H9 (cell line): ENCODE results near the gene CAMSAP2. TPM values are rescaled to one million over a fixed set of nuclear protein-coding genes. Genes with fewer than 3 reads are reported as not detected.

Source experiments
- DNase-seq: peaks from one replicate; pipeline ENCODE4 v3.0.0-alpha.2; 2017
- H2AFZ ChIP-seq: one replicate; pipeline ENCODE4 v1.6.1; 2013; ENCODE audit warnings: mild to moderate bottlenecking, low read length, control low read depth, moderate library complexity
- H2AK5ac ChIP-seq: 2 replicates; pipeline ENCODE4 v1.6.1; 2013; ENCODE audit warnings: low read length, control low read depth, mixed read lengths; ENCODE audit not compliant: insufficient read length
- H2BK120ac ChIP-seq: one replicate; pipeline ENCODE4 v1.6.1; 2013; ENCODE audit warnings: low read depth, mild to moderate bottlenecking, low read length, control low read depth, inconsistent platforms; ENCODE audit not compliant: poor library complexity, severe bottlenecking
- H2BK12ac ChIP-seq: 2 replicates; pipeline ENCODE4 v1.6.1; 2013; ENCODE audit warnings: low read length, control low read depth, mixed read lengths, low read depth; ENCODE audit not compliant: insufficient read length
- H2BK15ac ChIP-seq: 2 replicates; pipeline ENCODE4 v1.6.1; 2013; ENCODE audit warnings: low read depth, low read length, control low read depth
- H2BK20ac ChIP-seq: one replicate; pipeline ENCODE4 v1.6.1; 2013; ENCODE audit warnings: low read depth, mild to moderate bottlenecking, low read length, control low read depth, inconsistent platforms; ENCODE audit not compliant: poor library complexity, severe bottlenecking
- H2BK5ac ChIP-seq: 2 replicates; pipeline ENCODE4 v1.6.1; 2013; ENCODE audit warnings: low read length, control low read depth, mixed read lengths; ENCODE audit not compliant: insufficient read length
- H3K14ac ChIP-seq: 2 replicates; pipeline ENCODE4 v1.6.1; 2013; ENCODE audit warnings: low read length, control low read depth; ENCODE audit not compliant: insufficient read depth
- H3K18ac ChIP-seq: 2 replicates; pipeline ENCODE4 v1.6.1; 2013; ENCODE audit warnings: low read depth, mild to moderate bottlenecking, mixed read lengths, low read length, control low read depth; ENCODE audit not compliant: insufficient read length
- H3K23ac ChIP-seq: 2 replicates; pipeline ENCODE4 v1.6.1; 2013; ENCODE audit warnings: low read length, control low read depth, mixed read lengths, low read depth; ENCODE audit not compliant: insufficient read length
- H3K23me2 ChIP-seq: 2 replicates; pipeline ENCODE4 v1.6.1; 2013; ENCODE audit warnings: low read depth, mild to moderate bottlenecking, mixed read lengths, low read length, control low read depth; ENCODE audit not compliant: insufficient read length, poor library complexity, severe bottlenecking
- H3K27ac ChIP-seq: 2 replicates; pipeline ENCODE4 v1.5.1; 2013; ENCODE audit warnings: low read length, control low read depth, mixed read lengths, low read depth; ENCODE audit not compliant: insufficient read length
- H3K27me3 ChIP-seq: 2 replicates; pipeline ENCODE4 v1.6.1; 2013; ENCODE audit warnings: low read length, control low read depth, inconsistent platforms; ENCODE audit not compliant: insufficient read depth
- H3K4ac ChIP-seq: 2 replicates; pipeline ENCODE4 v1.6.1; 2013; ENCODE audit warnings: low read depth, mild to moderate bottlenecking, control low read depth, inconsistent platforms, low read length, moderate library complexity
- H3K4me1 ChIP-seq: 2 replicates; pipeline ENCODE4 v1.6.1; 2013; ENCODE audit warnings: low read length, control low read depth, inconsistent platforms; ENCODE audit not compliant: insufficient read depth
- H3K4me2 ChIP-seq: 2 replicates; pipeline ENCODE4 v1.6.1; 2013; ENCODE audit warnings: low read length, control low read depth, mixed read lengths; ENCODE audit not compliant: insufficient read length, insufficient read depth
- H3K56ac ChIP-seq: 2 replicates; pipeline ENCODE4 v1.6.1; 2013; ENCODE audit warnings: low read depth, mild to moderate bottlenecking, mixed read lengths, low read length, control low read depth; ENCODE audit not compliant: insufficient read length
- H3K79me1 ChIP-seq: 2 replicates; pipeline ENCODE4 v1.6.1; 2013; ENCODE audit warnings: low read depth, mild to moderate bottlenecking, moderate library complexity, low read length, control low read depth, inconsistent platforms; ENCODE audit not compliant: insufficient read depth, poor library complexity, severe bottlenecking
- H3K79me2 ChIP-seq: 2 replicates; pipeline ENCODE4 v1.6.1; 2013; ENCODE audit warnings: low read length, control low read depth, inconsistent platforms; ENCODE audit not compliant: insufficient read depth
- H3K9ac ChIP-seq: 2 replicates; pipeline ENCODE4 v1.6.1; 2013; ENCODE audit warnings: low read length, control low read depth, mixed read lengths; ENCODE audit not compliant: insufficient read length; ENCODE audit errors: extremely low read depth
- H3K9me3 ChIP-seq: one replicate; pipeline ENCODE4 v1.6.1; 2013; ENCODE audit warnings: low read depth, low read length, inconsistent platforms; ENCODE audit not compliant: control insufficient read depth
- H3T11ph ChIP-seq: one replicate; pipeline ENCODE4 v1.6.1; 2013; ENCODE audit warnings: mild to moderate bottlenecking, low read length, control low read depth, inconsistent platforms
- H4K20me1 ChIP-seq: one replicate; pipeline ENCODE4 v1.6.1; 2013; ENCODE audit not compliant: control insufficient read depth, insufficient read length, insufficient read depth
- H4K5ac ChIP-seq: 2 replicates; pipeline ENCODE4 v1.6.1; 2013; ENCODE audit warnings: low read depth, mild to moderate bottlenecking, mixed read lengths, low read length, control low read depth; ENCODE audit not compliant: insufficient read length
- H4K8ac ChIP-seq: replicated peaks from 2 replicates; pipeline ENCODE4 v1.6.1; 2013; ENCODE audit warnings: low read length, control low read depth, mixed read lengths, low read depth; ENCODE audit not compliant: insufficient read length
- H4K91ac ChIP-seq: 2 replicates; pipeline ENCODE4 v1.6.1; 2013; ENCODE audit warnings: low read depth, mild to moderate bottlenecking, moderate library complexity, mixed read lengths, low read length, control low read depth; ENCODE audit not compliant: insufficient read length
- H3K27ac Mint-ChIP-seq, 3 experiments: 2 replicates in 2 of 3; 3 replicates in 1 of 3; pipeline ENCODE4 v1.8.0; 2020 to 2021; ENCODE audit warnings: mixed read lengths in 3 of 3, mild to moderate bottlenecking in 1 of 3, moderate library complexity in 1 of 3
- H3K27me3 Mint-ChIP-seq: 2 replicates; pipeline ENCODE4 v1.8.0; 2021; ENCODE audit warnings: low read depth, mild to moderate bottlenecking, moderate library complexity, mixed read lengths
- H3K36me3 Mint-ChIP-seq, 3 experiments: 2 replicates in 2 of 3; 3 replicates in 1 of 3; pipeline ENCODE4 v1.8.0; 2020 to 2021; ENCODE audit warnings: low read depth in 3 of 3, mixed read lengths in 3 of 3; ENCODE audit not compliant: insufficient read depth in 1 of 3
- H3K4me1 Mint-ChIP-seq, 2 experiments: 2 replicates each; pipeline ENCODE4 v1.8.0; 2020; ENCODE audit warnings: mixed read lengths in 2 of 2
- H3K4me3 Mint-ChIP-seq, 2 experiments: 2 replicates in 1 of 2; 3 replicates in 1 of 2; pipeline ENCODE4 v1.8.0; 2020 to 2021; ENCODE audit warnings: mild to moderate bottlenecking in 2 of 2, mixed read lengths in 2 of 2, moderate library complexity in 1 of 2
- H3K9me3 Mint-ChIP-seq, 2 experiments: 2 replicates in 1 of 2; 3 replicates in 1 of 2; pipeline ENCODE4 v1.8.0; 2020; ENCODE audit warnings: mild to moderate bottlenecking in 2 of 2, mixed read lengths in 2 of 2, moderate library complexity in 1 of 2
- WGBS: extraction: QIAGEN DNeasy Blood & Tissue Kit; methylation state at CpG from one replicate; pipeline ENCODE4 v1.1.7; 2013; ENCODE audit warnings: missing lambda C conversion rate, low lambda C conversion rate, mixed read lengths; ENCODE audit not compliant: insufficient read length; ENCODE audit errors: extremely low coverage; 5-methylcytosine and 5-hydroxymethylcytosine counted together
- total RNA-seq: library from RNA; stranded (reverse); gene quantifications from 2 replicates; pipeline ENCODE4 v1.2.1, GENCODE V29; 2021
- TF ChIP-seq, protein P1 (sequence below): fragments of 200-600 bp; sonication (generic); conservative IDR thresholded peaks from 3 replicates; pipeline ENCODE4 v1.8.0; 2021; ENCODE audit warnings: antibody characterized with exemption, mild to moderate bottlenecking

CAMSAP2 gene
- total RNA-seq, 1 experiment from 2014 or later: 33.7 TPM

- peak overlapping the region in 1 of 3 experiments; percentile 83; a peak in 1 of 7 replicates for H3K27ac Mint-ChIP-seq
- Histone ChIP-seq H3K27me3 (no peaks in the 10 kb centered on the region), H3K4ac (no peak overlapping the region), H2BK15ac (no peak overlapping the region), H2BK20ac (no peak overlapping the region), H2BK120ac (no peak overlapping the region), H4K8ac (no peak overlapping the region), H3K9me3 (no peaks in the 10 kb centered on the region), H3K56ac (no peak overlapping the region), H2AFZ (no peak overlapping the region), H3K18ac (no peak overlapping the region), H3K4me1 (peaks cover 3% of the 10 kb centered on the region; the same call in 1 of the 2 replicates), H3K27ac (no peak overlapping the region), H4K5ac (no peak overlapping the region), H3K9ac (no peak overlapping the region), H2AK5ac (no peak overlapping the region), H3K79me1 (no peaks in the 10 kb centered on the region), H3T11ph (no peak overlapping the region), H3K79me2 (no peaks in the 10 kb centered on the region), H3K14ac (no peak overlapping the region), H3K23me2 (no peaks in the 10 kb centered on the region), H4K91ac (no peak overlapping the region), H4K20me1 (no peaks in the 10 kb centered on the region), H3K23ac (no peak overlapping the region), H2BK12ac (no peak overlapping the region), H3K4me2 (no peak overlapping the region), H2BK5ac (no peak overlapping the region)
- H3K9me3 Mint-ChIP-seq: no peaks in the 10 kb centered on the region
- H3K36me3 Mint-ChIP-seq: peaks cover 7 to 57% (median 42%) of the 10 kb centered on the region in 3 experiments; a peak in 6 of 7 replicates
- no peaks in the 10 kb centered on the region for H3K27me3 Mint-ChIP-seq
- H3K4me3 Mint-ChIP-seq: no peak overlapping the region
- WGBS: no CpG with 5 or more reads among the region's 4 CpGs
- TF ChIP-seq, protein P1, sequence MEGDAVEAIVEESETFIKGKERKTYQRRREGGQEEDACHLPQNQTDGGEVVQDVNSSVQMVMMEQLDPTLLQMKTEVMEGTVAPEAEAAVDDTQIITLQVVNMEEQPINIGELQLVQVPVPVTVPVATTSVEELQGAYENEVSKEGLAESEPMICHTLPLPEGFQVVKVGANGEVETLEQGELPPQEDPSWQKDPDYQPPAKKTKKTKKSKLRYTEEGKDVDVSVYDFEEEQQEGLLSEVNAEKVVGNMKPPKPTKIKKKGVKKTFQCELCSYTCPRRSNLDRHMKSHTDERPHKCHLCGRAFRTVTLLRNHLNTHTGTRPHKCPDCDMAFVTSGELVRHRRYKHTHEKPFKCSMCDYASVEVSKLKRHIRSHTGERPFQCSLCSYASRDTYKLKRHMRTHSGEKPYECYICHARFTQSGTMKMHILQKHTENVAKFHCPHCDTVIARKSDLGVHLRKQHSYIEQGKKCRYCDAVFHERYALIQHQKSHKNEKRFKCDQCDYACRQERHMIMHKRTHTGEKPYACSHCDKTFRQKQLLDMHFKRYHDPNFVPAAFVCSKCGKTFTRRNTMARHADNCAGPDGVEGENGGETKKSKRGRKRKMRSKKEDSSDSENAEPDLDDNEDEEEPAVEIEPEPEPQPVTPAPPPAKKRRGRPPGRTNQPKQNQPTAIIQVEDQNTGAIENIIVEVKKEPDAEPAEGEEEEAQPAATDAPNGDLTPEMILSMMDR: no peak
- no peak for DNase-seq
- peaks cover 7 to 14% of the 10 kb centered on the region in 2 experiments for H3K4me1 Mint-ChIP-seq
Measured at GRCh38 chr1:200845360-200845759, 106.7 kb downstream of the CAMSAP2 start.
